Measurements from ENCODE around the gene MFSD6L.

- TF ChIP-seq CTCF (IDR thresholded peaks at IDR 0.05) (no peak), POLR2AphosphoS5 (IDR thresholded peaks at IDR 0.05) (no peak), POLR2A (IDR thresholded peaks at IDR 0.05) (no peak)
Observed at GRCh38 chr17:8762012-8762411, 37.2 kb downstream of the MFSD6L start.

Data from prostate gland (tissue), 2 donors.